NAMALWA (cell line): ENCODE results near the gene RUBCNL.

ENCODE experiments used
- DNase-seq: peaks from one replicate; pipeline ENCODE4 v3.0.0-alpha.2; 2015; ENCODE audit warnings: low spot score

Gene RUBCNL

GRCh38 chr13:46310066-46310465 lies 77.0 kb downstream of the RUBCNL start:
- DNase-seq = no peak

- no peak for DNase-seq
These were observed 79.5 kb downstream of the RUBCNL start for GRCh38 chr13:46307554-46307953.

GRCh38 chr13:46304546-46304945 lies 82.5 kb downstream of the RUBCNL start:
- no peak for DNase-seq

- no peak for DNase-seq
These were observed 83.2 kb downstream of the RUBCNL start for GRCh38 chr13:46303742-46304385.

GRCh38 chr13:46297361-46297811 lies 89.7 kb downstream of the RUBCNL start:
- DNase-seq = no peak

GRCh38 chr13:46296921-46297320 lies 90.1 kb downstream of the RUBCNL start:
- DNase-seq = no peak

- DNase-seq = peak; percentile 23
These were observed 90.8 kb downstream of the RUBCNL start for GRCh38 chr13:46296115-46296822.

- peak; percentile 42 for DNase-seq
These were observed 91.4 kb downstream of the RUBCNL start for GRCh38 chr13:46295491-46296114.

- DNase-seq = no peak
These were observed 93.6 kb downstream of the RUBCNL start for GRCh38 chr13:46293436-46293835.
